GM18873 (cell line): ENCODE results near the gene CACNA1H.
"Not testable (repeated sequence)": the region's sequence is repeated elsewhere in the genome, so short reads cannot be mapped to it uniquely, and the experiment has no call there.

Experiments
- ATAC-seq: cut with Tn5 transposase; IDR thresholded peaks from one replicate; pipeline ENCODE4 v1.9.1; 2021; ENCODE audit warnings: mild to moderate bottlenecking, moderate library complexity, moderate number of reproducible peaks; ENCODE audit not compliant: unreplicated experiment, low FRiP score

The CACNA1H gene

GRCh38 chr16:1185460-1186207 lies 32.7 kb downstream of the CACNA1H start:
- ATAC-seq = not testable (repeated sequence)

- ATAC-seq = no peak
These were observed 35.7 kb downstream of the CACNA1H start for GRCh38 chr16:1188432-1189189.

- ATAC-seq = no peak
These were observed 36.5 kb downstream of the CACNA1H start for GRCh38 chr16:1189455-1189854.

GRCh38 chr16:1190789-1191188 lies 37.9 kb downstream of the CACNA1H start:
- ATAC-seq = not testable (repeated sequence)

GRCh38 chr16:1192384-1193073 lies 39.6 kb downstream of the CACNA1H start:
- ATAC-seq = no peak

GRCh38 chr16:1193143-1193824 lies 40.4 kb downstream of the CACNA1H start:
- no peak for ATAC-seq

- ATAC-seq = no peak
These were observed 41.1 kb downstream of the CACNA1H start for GRCh38 chr16:1193825-1194581.

- no peak for ATAC-seq
These were observed 41.9 kb downstream of the CACNA1H start for GRCh38 chr16:1194665-1195392.

- ATAC-seq = no peak
These were observed 42.4 kb downstream of the CACNA1H start for GRCh38 chr16:1195393-1195666.

GRCh38 chr16:1196494-1196893 lies 43.6 kb downstream of the CACNA1H start:
- no peak for ATAC-seq

GRCh38 chr16:1197237-1197866 lies 44.4 kb downstream of the CACNA1H start:
- no peak for ATAC-seq

GRCh38 chr16:1198194-1198593 lies 45.3 kb downstream of the CACNA1H start:
- ATAC-seq = no peak

- not testable (repeated sequence) for ATAC-seq
These were observed 45.9 kb downstream of the CACNA1H start for GRCh38 chr16:1198671-1199346.

GRCh38 chr16:1199347-1200013 lies 46.6 kb downstream of the CACNA1H start:
- ATAC-seq = no peak

GRCh38 chr16:1200014-1200627 lies 47.2 kb downstream of the CACNA1H start:
- ATAC-seq = no peak

- no peak for ATAC-seq
These were observed 48.5 kb downstream of the CACNA1H start for GRCh38 chr16:1201444-1201843.

- ATAC-seq = no peak
These were observed 49.4 kb downstream of the CACNA1H start for GRCh38 chr16:1202274-1202673.

GRCh38 chr16:1204933-1205332 lies 52.0 kb downstream of the CACNA1H start:
- no peak for ATAC-seq
